Activated T-cell treated with anti-CD3 and anti-CD28 coated beads for 1 hour (primary cell): ENCODE data around the gene CRACR2B.

Experiments
- DNase-seq: peaks from one replicate; pipeline ENCODE4 v3.0.0-alpha.2; 2020; ENCODE audit warnings: low read depth

The CRACR2B gene

GRCh38 chr11:839875-840617 lies 12.3 kb downstream of the CRACR2B start:
- DNase-seq, result no peak

GRCh38 chr11:841981-842369 lies 14.3 kb downstream of the CRACR2B start:
- no peak for DNase-seq

- DNase-seq, result peak; percentile 89
These were observed 14.8 kb downstream of the CRACR2B start, which contains the start of the genes POLR2L and TSPAN4 for GRCh38 chr11:842370-843002. Gene POLR2L, minus strand, starts transcription at chr11:842529. Its CDS starts 21 bp downstream, at chr11:842508. Gene TSPAN4, plus strand, starts transcription at chr11:842852. Its CDS starts 7,453 bp downstream, at chr11:850305.

GRCh38 chr11:843086-843734 lies 15.5 kb downstream of the CRACR2B start:
- DNase-seq, result no peak

GRCh38 chr11:843818-844692 lies 16.3 kb downstream of the CRACR2B start:
- no peak for DNase-seq

- DNase-seq, result no peak
These were observed 17.2 kb downstream of the CRACR2B start for GRCh38 chr11:844693-845644.

- no peak for DNase-seq
These were observed 18.3 kb downstream of the CRACR2B start for GRCh38 chr11:845872-846495.

- DNase-seq, result no peak
These were observed 18.9 kb downstream of the CRACR2B start for GRCh38 chr11:846496-847098.

- DNase-seq, result no peak
These were observed 20.2 kb downstream of the CRACR2B start for GRCh38 chr11:847876-848275.

- DNase-seq, result peak; percentile 55
These were observed 20.7 kb downstream of the CRACR2B start for GRCh38 chr11:848380-848931.

GRCh38 chr11:849104-849824 lies 21.5 kb downstream of the CRACR2B start:
- no peak for DNase-seq

- no peak for DNase-seq
These were observed 22.4 kb downstream of the CRACR2B start for GRCh38 chr11:849951-850774.

GRCh38 chr11:850775-851763 lies 23.4 kb downstream of the CRACR2B start:
- DNase-seq, result no peak

- DNase-seq, result no peak
These were observed 25.0 kb downstream of the CRACR2B start for GRCh38 chr11:852762-853161.

GRCh38 chr11:853682-854448 lies 26.1 kb downstream of the CRACR2B start:
- no peak for DNase-seq
